ENCODE results near the gene ZKSCAN1. TPM values are rescaled to one million over a fixed set of nuclear protein-coding genes. Genes with fewer than 3 reads are reported as not detected.

Gene ZKSCAN1
- total RNA-seq, 2 donors from 2014 or later = 75.8 to 86.5 TPM

GRCh38 chr7:100080907-100081534 lies 65.6 kb downstream of the ZKSCAN1 start:
- no peaks in the 10 kb centered on the region for H3K27me3 ChIP-seq (replicated peaks; ENCODE audit: insufficient read depth)
- no peak for DNase-seq (ENCODE audit: low spot score)
- intact Hi-C loops (cut with DNase I) = loop anchor here (2.0 kb wide), 2 partner anchors 66 to 86 kb away; partner anchors contain the start of gene ZKSCAN1
- no peak for TF ChIP-seq POLR2A (IDR thresholded peaks at IDR 0.05)
- no peak for TF ChIP-seq POLR2AphosphoS5 (IDR thresholded peaks at IDR 0.05)
- no peak for TF ChIP-seq CTCF (IDR thresholded peaks at IDR 0.05)
- no peaks in the 10 kb centered on the region for H3K36me3 ChIP-seq
- no peaks in the 10 kb centered on the region for H3K9me3 ChIP-seq
- peak overlapping the region; percentile 67 to 93 for H3K4me3 ChIP-seq
- H3K27ac ChIP-seq = peak overlapping the region; percentile 76 to 82
- H3K4me1 ChIP-seq (replicated peaks) = peaks cover 10% of the 10 kb centered on the region
- WGBS = 2% methylated on average over 25 of the region's 34 CpGs

DNA sequence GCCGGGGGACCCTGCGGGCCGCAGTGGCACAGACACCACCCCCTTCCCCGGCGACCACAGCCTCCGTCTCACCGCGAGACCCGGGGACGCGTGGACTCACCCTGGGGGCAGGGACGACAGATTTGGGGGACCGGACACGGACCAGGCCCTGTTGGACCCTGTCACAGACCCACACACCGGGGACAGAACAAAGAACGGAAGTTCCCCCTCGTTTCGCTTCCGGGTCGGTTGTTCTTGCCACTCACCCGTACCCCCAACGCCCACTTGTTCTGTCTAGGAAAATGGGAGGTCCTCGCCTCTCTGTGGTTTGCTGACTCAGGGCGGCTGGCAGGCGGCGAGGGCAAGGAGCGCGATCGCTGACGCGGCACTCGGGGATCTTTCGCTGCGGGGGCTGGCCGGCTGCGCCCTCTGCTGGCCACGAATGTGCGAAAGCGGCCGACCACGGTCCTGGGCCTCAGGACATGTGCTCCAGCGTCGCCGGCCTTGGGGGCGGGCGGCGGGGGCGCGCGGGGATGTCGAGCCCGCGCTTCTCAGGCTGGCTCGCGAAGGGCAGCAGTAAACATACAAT lies 66.2 kb downstream of the ZKSCAN1 start, which contains the start of gene ZNF3:
ZNF3 (minus strand) TSS at position 189 of the 568 bp plus-strand sequence. CDS start 4,366 bp downstream, outside the sequence.
- TF ChIP-seq POLR2AphosphoS5 (IDR thresholded peaks at IDR 0.05) (peak; percentile 98), CTCF (IDR thresholded peaks at IDR 0.05) (peak; percentile 94 to 98 (median 97)), POLR2A (IDR thresholded peaks at IDR 0.05) (peak; percentile 32)
- Histone ChIP-seq H3K27ac (peak within 1 kb of the TSS; percentile 76 to 82), H3K9me3 (no peaks in the 10 kb centered on the region), H3K4me1 (replicated peaks) (peaks cover 10% of the 10 kb centered on the region), H3K36me3 (no peaks in the 10 kb centered on the region), H3K4me3 (peak within 1 kb of the TSS; percentile 67 to 93), H3K27me3 (replicated peaks; ENCODE audit: insufficient read depth) (no peaks in the 10 kb centered on the region)
- DNase-seq (ENCODE audit: low spot score) = peak; percentile 98
- WGBS = 1% methylated on average over 52 of the region's 55 CpGs
- intact Hi-C loops (cut with DNase I) = loop anchor here (2.0 kb wide), 2 partner anchors 67 to 87 kb away; partner anchors contain the start of gene ZKSCAN1

DNA sequence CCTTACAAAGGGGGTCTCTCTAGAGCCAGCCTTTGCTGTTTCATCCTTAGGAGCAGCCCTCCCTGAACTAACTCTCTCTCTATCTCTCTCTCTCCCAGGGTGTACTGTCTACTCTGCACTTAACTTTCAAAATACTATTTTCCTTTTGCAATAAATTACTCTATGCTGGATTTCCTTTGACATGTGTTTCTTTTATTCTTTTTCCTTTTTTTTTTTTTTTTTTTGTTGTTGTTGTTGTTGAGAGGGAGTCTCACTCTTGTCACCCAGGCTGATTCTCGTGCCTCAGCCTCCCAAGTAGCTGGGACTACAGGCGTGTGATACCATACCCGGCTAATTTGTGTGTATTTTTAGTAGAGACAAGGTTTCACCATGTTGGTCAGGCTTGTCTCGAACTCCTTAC lies 67.6 kb downstream of the ZKSCAN1 start:
- H3K36me3 ChIP-seq = no peaks in the 10 kb centered on the region
- intact Hi-C loops (cut with DNase I) = no loop called here
- H3K27ac ChIP-seq = peak overlapping the region in 1 of 2 donors; percentile 82
- H3K9me3 ChIP-seq = no peaks in the 10 kb centered on the region
- peaks cover 10% of the 10 kb centered on the region for H3K4me1 ChIP-seq (replicated peaks)
- H3K27me3 ChIP-seq (replicated peaks; ENCODE audit: insufficient read depth) = no peaks in the 10 kb centered on the region
- no peak overlapping the region for H3K4me3 ChIP-seq
- no peak for DNase-seq (ENCODE audit: low spot score)
- 60% methylated on average over 4 of the region's 4 CpGs for WGBS
- TF ChIP-seq POLR2AphosphoS5 (IDR thresholded peaks at IDR 0.05) (no peak), CTCF (IDR thresholded peaks at IDR 0.05) (no peak), POLR2A (IDR thresholded peaks at IDR 0.05) (no peak)

DNA sequence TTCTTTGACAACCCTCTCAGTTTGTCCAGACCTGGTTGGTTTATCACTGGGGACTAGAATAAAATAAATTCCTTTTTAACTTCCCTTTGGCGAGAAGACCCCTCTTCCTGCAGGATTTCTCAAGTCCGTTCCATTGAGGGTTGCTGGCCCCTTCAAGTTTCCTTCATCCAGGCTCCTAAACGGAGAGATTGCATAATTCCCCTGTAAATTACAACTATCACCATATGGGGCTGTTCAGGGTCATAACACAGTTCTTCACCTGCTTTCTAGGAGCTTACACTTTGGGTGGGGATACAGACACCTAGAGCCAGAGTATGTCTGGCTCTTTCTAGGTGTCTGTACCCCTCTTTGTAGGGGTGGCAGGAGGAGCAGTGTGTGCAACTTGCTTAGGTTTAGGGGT lies 70.1 kb downstream of the ZKSCAN1 start:
- no peaks in the 10 kb centered on the region for H3K9me3 ChIP-seq
- peaks cover 6% of the 10 kb centered on the region for H3K4me1 ChIP-seq (replicated peaks)
- no peaks in the 10 kb centered on the region for H3K36me3 ChIP-seq
- TF ChIP-seq CTCF (IDR thresholded peaks at IDR 0.05) (no peak), POLR2A (IDR thresholded peaks at IDR 0.05) (no peak), POLR2AphosphoS5 (IDR thresholded peaks at IDR 0.05) (no peak)
- H3K27me3 ChIP-seq (replicated peaks; ENCODE audit: insufficient read depth) = no peaks in the 10 kb centered on the region
- H3K4me3 ChIP-seq = no peak overlapping the region
- no peak for DNase-seq (ENCODE audit: low spot score)
- intact Hi-C loops (cut with DNase I) = loop anchor here (5.0 kb wide), 1 partner anchor 42 kb away; the partner anchor contains the start of gene MBLAC1
- H3K27ac ChIP-seq = no peak overlapping the region
- 58% methylated on average over 3 of the region's 3 CpGs for WGBS

Measured in prostate gland (tissue), 2 donors.